SK-N-SH (cell line): ENCODE data around the gene PLIN1. TPM values are rescaled to one million over a fixed set of nuclear protein-coding genes. Genes with fewer than 3 reads are reported as not detected.

Experiments
- CTCF ChIA-PET: fragments of 300-600, 350-600 bp; formaldehyde crosslinking; extraction: SDS; loops from one replicate; lab custom pipeline; 2021; lab: Yijun Ruan, JAX
- POLR2A ChIA-PET: fragments of 350-600 bp; sonication (Branson Sonifier 250); formaldehyde crosslinking; extraction: SDS; loops from one replicate; lab custom pipeline; 2020; ENCODE audit warnings: antibody characterized with exemption, inconsistent platforms; lab: Yijun Ruan, JAX
- DNase-seq: peaks from one replicate; pipeline ENCODE4 v3.0.0; 2012
- H2AFZ ChIP-seq: fragments of 200-600 bp; sonication (generic); 2 replicates; pipeline ENCODE4 v1.8.1; 2016; ENCODE audit warnings: antibody characterized with exemption, mild to moderate bottlenecking, low read depth
- H3F3A ChIP-seq: fragments of 200-600 bp; sonication (generic); replicated peaks from 2 replicates; pipeline ENCODE3; 2016; ENCODE audit warnings: antibody characterized with exemption, mild to moderate bottlenecking; ENCODE audit not compliant: insufficient read depth
- H3K27ac ChIP-seq, 2 experiments: fragments of 200-500 bp in 1 of 2; fragments of 200-600 bp in 1 of 2; sonication (Bioruptor generic) in 1 of 2; sonication (generic), shearing (Covaris generic) in 1 of 2; 2 replicates each; pipeline versions ENCODE4 v1.5.1 to v1.6.1; 2014 to 2016; ENCODE audit warnings: low read depth in 2 of 2, inconsistent platforms in 1 of 2, low read length in 1 of 2, mild to moderate bottlenecking in 1 of 2, mixed read lengths in 1 of 2
- H3K27me3 ChIP-seq: fragments of 200-600 bp; sonication (generic), shearing (Covaris generic); 2 replicates; pipeline ENCODE4 v1.6.1; 2016; ENCODE audit warnings: mixed run types; ENCODE audit not compliant: insufficient read depth
- H3K36me3 ChIP-seq, 2 experiments: fragments of 200-500 bp in 1 of 2; fragments of 200-600 bp in 1 of 2; sonication (Bioruptor generic) in 1 of 2; sonication (generic) in 1 of 2; replicated peaks in 1 of 2; 2 replicates each; pipeline versions ENCODE3 to v1.5.1; 2014 to 2016; ENCODE audit warnings: low read length in 1 of 2, mild to moderate bottlenecking in 1 of 2; ENCODE audit not compliant: insufficient read depth in 2 of 2, control insufficient read depth in 1 of 2
- H3K4me1 ChIP-seq, 2 experiments: fragments of 200-500 bp in 1 of 2; fragments of 200-600 bp in 1 of 2; sonication (Bioruptor generic) in 1 of 2; sonication (generic), shearing (Covaris generic) in 1 of 2; 2 replicates each; pipeline versions ENCODE4 v1.5.1 to v1.6.1; 2014 to 2016; ENCODE audit warnings: low read depth in 1 of 2, low read length in 1 of 2, mixed run types in 1 of 2; ENCODE audit not compliant: insufficient read depth in 2 of 2, control insufficient read depth in 1 of 2
- H3K4me2 ChIP-seq: fragments of 200-600 bp; sonication (generic), shearing (Covaris generic); 2 replicates; pipeline ENCODE4 v1.6.1; 2017; ENCODE audit warnings: mixed run types
- H3K4me3 ChIP-seq, 2 experiments: fragments of 200-500 bp in 1 of 2; fragments of 200-600 bp in 1 of 2; sonication (Bioruptor generic) in 1 of 2; sonication (generic), shearing (Covaris generic) in 1 of 2; 2 replicates each; pipeline versions ENCODE4 v1.5.1 to v1.8.1; 2014 to 2016; ENCODE audit warnings: low read depth in 2 of 2, inconsistent platforms in 1 of 2, low read length in 1 of 2, mild to moderate bottlenecking in 1 of 2, mixed read lengths in 1 of 2, moderate library complexity in 1 of 2
- H3K79me2 ChIP-seq: fragments of 200-600 bp; sonication (generic); 2 replicates; pipeline ENCODE4 v1.8.1; 2017; ENCODE audit warnings: mild to moderate bottlenecking; ENCODE audit not compliant: insufficient read depth
- H3K9ac ChIP-seq: fragments of 200-600 bp; sonication (generic); 2 replicates; pipeline ENCODE4 v1.6.1; 2017; ENCODE audit warnings: mixed run types
- H3K9me2 ChIP-seq: fragments of 200-600 bp; sonication (generic); 2 replicates; pipeline ENCODE4 v1.6.1; 2017; ENCODE audit warnings: mixed run types
- H3K9me3 ChIP-seq: fragments of 200-600 bp; sonication (generic); 2 replicates; pipeline ENCODE4 v1.6.1; 2017; ENCODE audit warnings: mixed run types, mild to moderate bottlenecking, moderate library complexity
- H4K20me1 ChIP-seq: fragments of 200-600 bp; sonication (generic); 2 replicates; pipeline ENCODE4 v1.6.1; 2017; ENCODE audit warnings: mild to moderate bottlenecking, mixed run types; ENCODE audit not compliant: insufficient read depth
- CHD2 ChIP-seq: fragments of 150-350 bp; IDR thresholded peaks from 2 replicates; pipeline ENCODE4 v1.6.1; 2018; ENCODE audit warnings: low read length; ENCODE audit not compliant: partially characterized antibody
- CTCF ChIP-seq: fragments of 200-600 bp; sonication (generic); IDR thresholded peaks from 2 replicates; pipeline ENCODE4 v1.6.1; 2017; ENCODE audit warnings: antibody characterized with exemption, mild to moderate bottlenecking, moderate library complexity
- EP300 ChIP-seq, 2 experiments: IDR thresholded peaks; 2 replicates each; pipeline versions ENCODE4 v1.4.0 to v1.6.1; 2012; ENCODE audit warnings: borderline replicate concordance in 1 of 2, low read depth in 1 of 2, low read length in 1 of 2
- FOSL2 ChIP-seq: IDR thresholded peaks from 2 replicates; pipeline ENCODE4 v1.4.0; 2012; ENCODE audit warnings: low read depth, mild to moderate bottlenecking, moderate library complexity, borderline replicate concordance
- FOXJ3 ChIP-seq: sonication (generic); formaldehyde crosslinking; IDR thresholded peaks from 2 replicates; pipeline ENCODE4 v1.5.1; 2020; ENCODE audit warnings: mild to moderate bottlenecking, missing genetic modification reagents
- GABPA ChIP-seq: IDR thresholded peaks from 2 replicates; pipeline ENCODE4 v1.4.0; 2012; ENCODE audit warnings: low read depth, mild to moderate bottlenecking
- JUND ChIP-seq: IDR thresholded peaks from 2 replicates; pipeline ENCODE4 v1.4.0; 2012
- MEF2A ChIP-seq: IDR thresholded peaks from 2 replicates; pipeline ENCODE4 v1.4.0; 2012; ENCODE audit warnings: low read depth, borderline replicate concordance
- MXI1 ChIP-seq: IDR thresholded peaks from 2 replicates; pipeline ENCODE4 v1.6.1; 2012; ENCODE audit warnings: mild to moderate bottlenecking, low read depth, low read length, improper control_type of control experiment
- NFIC ChIP-seq: IDR thresholded peaks from 2 replicates; pipeline ENCODE4 v1.4.0; 2012; ENCODE audit warnings: borderline replicate concordance
- PBX3 ChIP-seq: IDR thresholded peaks from 2 replicates; pipeline ENCODE4; 2012
- POLR2AphosphoS5 ChIP-seq: IDR thresholded peaks from 2 replicates; pipeline ENCODE4 v1.6.1; 2012; ENCODE audit warnings: low read depth, low read length
- RFX5 ChIP-seq: IDR thresholded peaks from 2 replicates; pipeline ENCODE4 v1.6.1; 2012; ENCODE audit warnings: mild to moderate bottlenecking, improper control_type of control experiment, low read length
- RXRA ChIP-seq: IDR thresholded peaks from 2 replicates; pipeline ENCODE4 v1.4.0; 2012; ENCODE audit warnings: low read depth, mild to moderate bottlenecking, borderline replicate concordance
- SIN3A ChIP-seq: IDR thresholded peaks from 2 replicates; pipeline ENCODE4 v1.6.1; 2012; ENCODE audit warnings: low read depth, mild to moderate bottlenecking, low read length, moderate library complexity, borderline replicate concordance
- SMC3 ChIP-seq: IDR thresholded peaks from 2 replicates; pipeline ENCODE4 v1.6.1; 2012; ENCODE audit warnings: low read depth, low read length, improper control_type of control experiment
- TCF12 ChIP-seq: IDR thresholded peaks from 2 replicates; pipeline ENCODE4 v1.4.0; 2012
- TEAD4 ChIP-seq: IDR thresholded peaks from 2 replicates; pipeline ENCODE4 v1.4.0; 2012; ENCODE audit warnings: mild to moderate bottlenecking, borderline replicate concordance; ENCODE audit not compliant: insufficient read depth
- USF2 ChIP-seq: fragments of 150-350 bp; IDR thresholded peaks from 2 replicates; pipeline ENCODE4 v1.6.1; 2017; ENCODE audit warnings: antibody characterized with exemption, low read length, low read depth, borderline replicate concordance
- ZBTB33 ChIP-seq: IDR thresholded peaks from 2 replicates; pipeline ENCODE4 v1.4.0; 2012; ENCODE audit warnings: low read depth, borderline replicate concordance
- WGBS: methylation state at CpG from one replicate; pipeline ENCODE4 v1.1.6; 2017; ENCODE audit warnings: low lambda C conversion rate; 5-methylcytosine and 5-hydroxymethylcytosine counted together
- polyA plus RNA-seq, 3 experiments: library from polyadenylated mRNA; depleted of rRNA; stranded (reverse); fragments of >200 nt; gene quantifications; 2 replicates each; pipeline ENCODE4 v1.2.3, GENCODE V29; 2012

PLIN1 gene
- polyA plus RNA-seq, 1 of the 3 experiments (the other 2 are of a cell fraction): 0.08 TPM

- no peak overlapping the region for H3K27ac ChIP-seq
- H3K9me2 ChIP-seq: no peaks in the 10 kb centered on the region
- H3K4me2 ChIP-seq: no peak overlapping the region
- H3K9ac ChIP-seq: no peak overlapping the region
- H2AFZ ChIP-seq: no peak overlapping the region
- no peak for DNase-seq
- TF ChIP-seq NFIC (no peak), EP300 (IDR thresholded peaks at IDR 0.05; ENCODE audit: borderline replicate concordance in 1 of 2, low read depth in 1 of 2, low read length in 1 of 2) (no peak), MXI1 (no peak), USF2 (no peak), CTCF (no peak), PBX3 (no peak), RXRA (no peak), TEAD4 (no peak), CHD2 (no peak), MEF2A (no peak), SMC3 (no peak)
- TF ChIP-seq, all 33 proteins: peak for 0
- H3K36me3 ChIP-seq: peaks cover 0 to 6% of the 10 kb centered on the region in 2 experiments
- H3K4me1 ChIP-seq: peaks cover 0 to 6% of the 10 kb centered on the region in 2 experiments; a peak in 2 of 4 replicates
- POLR2A ChIA-PET: no interaction called here
- WGBS: 100% methylated on average over 2 of the region's 2 CpGs
- H3K79me2 ChIP-seq: peaks cover 39% of the 10 kb centered on the region
- H4K20me1 ChIP-seq: no peaks in the 10 kb centered on the region
- H3K4me3 ChIP-seq: peak overlapping the region in 1 of 2 experiments; percentile 90; a peak in 2 of 4 replicates
- H3F3A ChIP-seq: peaks cover 20% of the 10 kb centered on the region
- no peaks in the 10 kb centered on the region for H3K27me3 ChIP-seq
- H3K9me3 ChIP-seq: no peaks in the 10 kb centered on the region
- CTCF ChIA-PET: no interaction called here
Observed at GRCh38 chr15:89653578-89653977, 25.6 kb downstream of the PLIN1 start.

- no peak for DNase-seq
- Histone ChIP-seq H3K9me2 (no peaks in the 10 kb centered on the region), H3K4me1 (peaks cover 0 to 6% of the 10 kb centered on the region in 2 experiments; a peak in 2 of 4 replicates), H3K4me3 (no peak overlapping the region), H2AFZ (no peak overlapping the region), H3K9ac (no peak overlapping the region), H3K27me3 (no peaks in the 10 kb centered on the region), H3K79me2 (peaks cover 39% of the 10 kb centered on the region), H3K27ac (no peak overlapping the region), H4K20me1 (no peaks in the 10 kb centered on the region), H3K4me2 (no peak overlapping the region), H3F3A (peaks cover 16% of the 10 kb centered on the region), H3K9me3 (no peaks in the 10 kb centered on the region), H3K36me3 (peaks cover 0 to 11% of the 10 kb centered on the region in 2 experiments)
- ChIA-PET POLR2A (interaction anchor here (1.0 kb wide), 1 partner anchor 13 kb away, joined by 3 read pairs; no protein-coding TSS in a partner anchor), CTCF (no interaction called here)
- TF ChIP-seq JUND: no peak
- no peak for TF ChIP-seq TCF12
- TF ChIP-seq FOXJ3: no peak
- no peak for TF ChIP-seq CHD2
- TF ChIP-seq TEAD4: no peak
- TF ChIP-seq MEF2A: no peak
- TF ChIP-seq PBX3: no peak
- no peak for TF ChIP-seq RFX5
- no peak for TF ChIP-seq SIN3A
- no peak for TF ChIP-seq EP300 (IDR thresholded peaks at IDR 0.05; ENCODE audit: borderline replicate concordance in 1 of 2, low read depth in 1 of 2, low read length in 1 of 2)
- no peak for TF ChIP-seq GABPA
- no peak for TF ChIP-seq FOSL2
- TF ChIP-seq POLR2AphosphoS5: no peak
- TF ChIP-seq MXI1: no peak
- TF ChIP-seq ZBTB33: no peak
- 100% methylated on average over 5 of the region's 16 CpGs for WGBS
Observed at GRCh38 chr15:89652666-89653065, 26.5 kb downstream of the PLIN1 start.
